Bronchus fibroblast of lung (primary cell): Measurements from ENCODE around the gene STARD6. TPM values are rescaled to one million over a fixed set of nuclear protein-coding genes. Genes with fewer than 3 reads are reported as not detected.

Experiments used
- total RNA-seq: library from RNA; depleted of rRNA; stranded (reverse); fragments of >200 nt; gene quantifications from 2 replicates; pipeline ENCODE4 v1.2.3, GENCODE V29; 2015

The STARD6 gene, protein sequence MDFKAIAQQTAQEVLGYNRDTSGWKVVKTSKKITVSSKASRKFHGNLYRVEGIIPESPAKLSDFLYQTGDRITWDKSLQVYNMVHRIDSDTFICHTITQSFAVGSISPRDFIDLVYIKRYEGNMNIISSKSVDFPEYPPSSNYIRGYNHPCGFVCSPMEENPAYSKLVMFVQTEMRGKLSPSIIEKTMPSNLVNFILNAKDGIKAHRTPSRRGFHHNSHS
- 0.15 and 0.34 TPM in 2 replicates for total RNA-seq

DNA sequence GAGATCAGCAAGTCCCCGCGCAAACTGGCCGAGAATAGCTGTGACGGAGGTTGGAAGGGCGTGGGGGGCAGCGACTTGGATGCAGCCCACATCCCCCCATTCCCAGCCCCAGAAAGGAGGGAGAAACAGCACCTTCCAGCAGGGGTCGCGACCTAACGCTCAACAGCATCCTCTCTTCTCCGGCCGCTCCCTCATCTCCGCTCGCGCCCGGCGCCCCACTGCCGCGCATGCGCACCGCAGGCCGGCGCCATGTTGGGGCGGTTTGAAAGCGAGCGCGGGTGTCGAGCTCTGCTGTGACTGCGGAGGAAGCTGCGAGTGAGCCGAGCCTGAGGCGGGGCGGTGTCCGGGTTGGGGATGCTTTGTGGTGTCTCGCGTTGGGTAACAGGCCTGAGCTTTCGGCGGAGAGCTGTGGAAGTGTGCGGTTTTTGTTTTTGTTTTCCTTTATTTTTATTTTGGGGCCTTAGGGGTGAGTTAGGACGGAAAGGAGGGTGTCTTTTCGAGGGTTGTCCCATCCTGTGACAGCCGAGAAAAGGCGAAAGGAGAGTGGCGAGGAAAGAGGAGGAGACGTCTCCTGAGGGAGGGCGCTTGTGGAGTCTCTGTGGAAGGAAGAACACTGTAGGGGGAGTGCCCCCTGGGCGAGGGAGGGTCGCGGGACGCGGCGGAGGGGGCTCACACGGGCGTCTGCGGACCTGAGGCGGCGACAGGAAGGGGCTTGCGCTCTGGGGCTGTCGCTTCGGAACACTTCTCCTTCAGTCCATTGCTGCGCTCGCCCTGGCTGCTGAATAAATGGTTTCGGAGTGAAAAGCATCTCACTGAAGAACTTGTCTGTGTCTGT, at the start of gene STARD6, which contains the start of gene C18orf54:
STARD6 (minus strand) TSS at position 199 of the 835 bp plus-strand sequence. CDS start 3,285 bp downstream, outside the sequence.
C18orf54 (plus strand) TSS at position 247 of the 835 bp plus-strand sequence. CDS start 2,667 bp downstream, outside the sequence.

Other genes with a start within 250 kb of the STARD6 start
- gene MBD2, start 133.2 kb downstream of the STARD6 start, total RNA-seq, result 14.1 and 15.0 TPM in 2 replicates
- gene POLI, start 88.3 kb downstream of the STARD6 start, total RNA-seq, result 8.2 and 8.6 TPM in 2 replicates
- 3.7 and 4.5 TPM in 2 replicates for gene C18orf54, start within 50 bp of the STARD6 start, total RNA-seq
- gene DYNAP, start 233.4 kb upstream of the STARD6 start, total RNA-seq, result not detected in 2 replicates